ENCODE data around the gene FBXL7.

FBXL7 gene

DNA sequence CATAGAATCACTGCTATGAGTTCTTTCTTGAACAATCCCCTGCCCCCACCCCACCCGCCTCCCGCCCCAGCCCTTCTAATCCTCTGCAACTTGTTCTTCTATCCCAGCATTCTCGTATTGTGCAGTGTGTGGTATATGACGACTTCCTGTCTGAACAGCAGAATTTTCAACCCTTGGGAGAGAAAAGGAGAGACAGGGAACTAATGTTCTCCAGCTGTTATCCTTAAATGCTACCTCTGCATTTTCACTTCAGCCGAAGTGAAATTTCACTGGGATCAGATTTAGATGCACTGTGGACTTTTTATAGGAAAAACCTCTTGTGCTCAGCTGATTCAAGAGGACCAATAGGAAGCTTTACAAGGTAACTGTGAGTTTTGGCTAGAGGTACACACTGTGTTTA lies 2.2 kb downstream of the FBXL7 start:
- TF ChIP-seq, protein P1, sequence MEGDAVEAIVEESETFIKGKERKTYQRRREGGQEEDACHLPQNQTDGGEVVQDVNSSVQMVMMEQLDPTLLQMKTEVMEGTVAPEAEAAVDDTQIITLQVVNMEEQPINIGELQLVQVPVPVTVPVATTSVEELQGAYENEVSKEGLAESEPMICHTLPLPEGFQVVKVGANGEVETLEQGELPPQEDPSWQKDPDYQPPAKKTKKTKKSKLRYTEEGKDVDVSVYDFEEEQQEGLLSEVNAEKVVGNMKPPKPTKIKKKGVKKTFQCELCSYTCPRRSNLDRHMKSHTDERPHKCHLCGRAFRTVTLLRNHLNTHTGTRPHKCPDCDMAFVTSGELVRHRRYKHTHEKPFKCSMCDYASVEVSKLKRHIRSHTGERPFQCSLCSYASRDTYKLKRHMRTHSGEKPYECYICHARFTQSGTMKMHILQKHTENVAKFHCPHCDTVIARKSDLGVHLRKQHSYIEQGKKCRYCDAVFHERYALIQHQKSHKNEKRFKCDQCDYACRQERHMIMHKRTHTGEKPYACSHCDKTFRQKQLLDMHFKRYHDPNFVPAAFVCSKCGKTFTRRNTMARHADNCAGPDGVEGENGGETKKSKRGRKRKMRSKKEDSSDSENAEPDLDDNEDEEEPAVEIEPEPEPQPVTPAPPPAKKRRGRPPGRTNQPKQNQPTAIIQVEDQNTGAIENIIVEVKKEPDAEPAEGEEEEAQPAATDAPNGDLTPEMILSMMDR (IDR thresholded peaks at IDR 0.05): no peak

DNA sequence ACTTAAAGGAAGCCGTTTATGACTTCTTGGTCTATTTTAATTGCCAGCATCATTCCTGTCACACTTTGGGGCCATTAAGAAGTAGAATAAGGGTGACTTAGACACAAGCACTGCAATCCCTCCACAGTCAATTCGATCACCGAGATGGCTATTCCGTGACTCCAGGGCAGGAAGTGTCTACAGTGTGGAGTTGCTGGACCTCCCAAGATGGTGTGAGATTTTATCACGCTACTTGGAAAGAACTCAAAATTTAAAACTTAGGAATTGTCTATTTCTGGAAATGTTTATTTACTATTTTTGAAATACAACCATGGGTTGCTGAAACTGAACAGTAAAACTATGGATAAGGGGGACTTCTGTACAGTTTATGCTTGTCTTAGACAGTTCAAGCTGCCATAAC lies 6.2 kb downstream of the FBXL7 start:
- TF ChIP-seq, protein P1 (IDR thresholded peaks at IDR 0.05): no peak

DNA sequence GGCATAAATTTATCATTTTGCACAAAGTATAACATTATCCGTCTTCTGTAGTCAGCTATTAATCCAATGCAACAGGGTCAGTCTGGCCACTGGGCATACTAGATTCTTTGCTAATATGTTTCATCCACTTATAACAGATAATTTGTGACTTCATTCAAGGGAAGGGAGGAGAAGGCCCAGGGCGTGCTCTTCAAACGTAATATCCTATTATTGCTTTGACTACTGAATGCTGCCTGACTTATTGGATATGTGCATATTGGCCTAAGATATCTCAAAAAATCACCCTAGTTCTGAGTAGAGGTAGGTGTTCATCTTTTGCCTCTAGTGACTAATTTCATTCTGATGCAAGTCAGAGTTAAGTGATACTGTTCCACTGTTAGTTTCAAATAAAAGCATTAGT lies 6.9 kb downstream of the FBXL7 start:
- TF ChIP-seq, protein P1 (IDR thresholded peaks at IDR 0.05): no peak

DNA sequence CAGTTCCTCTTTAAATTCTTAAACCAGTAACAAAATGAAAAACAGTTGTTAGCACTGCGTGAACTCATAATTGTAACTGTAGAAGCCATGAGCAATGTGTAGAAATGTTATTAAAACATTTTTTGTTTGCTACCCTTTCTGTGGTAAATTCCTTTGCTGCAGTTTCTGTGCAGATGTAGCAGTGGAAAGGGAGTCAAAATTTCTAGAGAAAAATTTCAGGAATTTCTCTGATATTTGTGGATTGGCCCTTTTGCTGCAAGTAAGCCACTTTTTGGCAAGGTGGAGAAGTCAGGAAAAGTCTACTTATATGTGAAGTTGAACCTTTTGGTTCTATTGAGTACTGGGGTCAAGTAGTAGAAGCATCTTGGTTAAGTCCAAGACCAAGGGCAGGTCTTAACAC lies 10.1 kb downstream of the FBXL7 start:
- TF ChIP-seq, protein P1 (IDR thresholded peaks at IDR 0.05): no peak

DNA sequence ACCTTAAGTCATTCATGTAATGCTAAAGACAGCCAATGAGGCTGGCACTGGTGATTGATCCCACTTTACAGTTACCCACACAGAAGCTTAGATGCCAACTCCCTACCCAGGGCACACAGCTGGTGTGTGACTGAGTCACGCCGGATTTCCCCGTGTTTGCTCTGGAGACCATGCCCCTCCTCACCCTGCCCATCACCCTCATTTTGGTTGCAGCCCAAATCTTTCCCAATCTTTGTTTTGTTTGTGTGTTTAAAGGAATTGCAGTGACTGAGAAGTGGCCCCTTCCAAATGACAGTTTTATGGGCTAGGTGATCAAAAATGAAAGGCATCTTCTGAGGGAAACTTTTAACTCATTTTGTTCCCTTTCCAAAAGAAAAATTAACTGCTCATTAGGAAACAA lies 10.9 kb downstream of the FBXL7 start:
- TF ChIP-seq, protein P1 (IDR thresholded peaks at IDR 0.05): no peak

DNA sequence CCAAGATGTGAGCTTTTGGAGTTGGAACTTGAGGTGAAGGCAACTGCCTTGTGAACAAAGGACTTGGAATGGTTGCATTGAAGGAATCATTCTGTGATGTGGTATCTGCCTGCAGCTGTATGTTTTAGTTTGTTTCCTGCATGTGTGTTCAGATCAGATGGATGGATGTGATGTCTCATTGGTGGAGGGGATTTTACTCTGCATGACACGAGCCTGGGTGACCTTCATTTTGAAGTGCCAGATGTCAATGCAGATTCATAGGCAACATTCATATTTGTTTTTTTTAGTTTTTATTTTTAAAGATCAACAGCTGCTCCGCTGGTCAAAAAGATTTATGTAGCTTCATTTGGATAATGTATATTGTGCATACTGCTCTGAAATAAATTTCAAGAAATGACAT lies 13.5 kb downstream of the FBXL7 start:
- TF ChIP-seq, protein P1 (IDR thresholded peaks at IDR 0.05): no peak

DNA sequence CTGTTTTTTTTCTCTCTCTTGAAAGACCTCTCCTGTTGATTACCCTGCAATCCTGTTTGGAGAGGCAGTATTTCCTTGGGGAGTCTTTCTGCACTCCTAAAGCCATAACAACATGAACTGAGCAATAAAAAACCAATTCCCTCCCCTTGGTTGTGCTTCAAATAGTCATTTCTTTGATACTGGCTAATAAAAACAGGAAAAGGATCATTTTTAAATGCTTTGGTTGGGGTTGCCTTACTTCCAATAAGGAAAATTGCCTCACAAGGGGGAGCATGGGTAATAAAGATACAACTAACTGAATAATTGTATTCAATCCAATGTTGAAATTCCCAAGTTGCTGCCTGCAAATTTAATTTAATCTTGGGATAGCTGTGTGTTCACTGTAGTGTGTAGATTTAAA lies 13.9 kb downstream of the FBXL7 start:
- TF ChIP-seq, protein P1 (IDR thresholded peaks at IDR 0.05): no peak

DNA sequence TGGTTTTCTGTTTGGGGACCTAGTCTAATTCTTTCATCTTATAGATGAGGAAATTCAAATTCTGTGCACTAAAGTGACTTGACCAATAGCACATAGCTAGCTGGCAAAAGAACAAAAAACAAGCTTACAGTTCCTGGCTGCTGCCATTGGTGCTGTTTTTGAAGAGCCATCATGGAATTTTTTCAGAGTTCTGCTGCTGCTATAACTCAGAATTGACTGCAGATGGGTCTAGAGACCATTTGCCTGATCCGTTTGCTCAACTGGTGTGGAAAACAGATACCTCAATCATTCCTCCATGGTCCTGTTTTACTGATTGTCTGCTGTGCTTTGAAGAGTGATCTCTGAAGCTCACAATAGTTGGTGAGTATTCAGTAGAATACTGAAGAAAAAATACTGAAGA lies 15.2 kb downstream of the FBXL7 start:
- TF ChIP-seq, protein P1 (IDR thresholded peaks at IDR 0.05): no peak
